ENCODE measurements around the gene DENND1A.

DNA sequence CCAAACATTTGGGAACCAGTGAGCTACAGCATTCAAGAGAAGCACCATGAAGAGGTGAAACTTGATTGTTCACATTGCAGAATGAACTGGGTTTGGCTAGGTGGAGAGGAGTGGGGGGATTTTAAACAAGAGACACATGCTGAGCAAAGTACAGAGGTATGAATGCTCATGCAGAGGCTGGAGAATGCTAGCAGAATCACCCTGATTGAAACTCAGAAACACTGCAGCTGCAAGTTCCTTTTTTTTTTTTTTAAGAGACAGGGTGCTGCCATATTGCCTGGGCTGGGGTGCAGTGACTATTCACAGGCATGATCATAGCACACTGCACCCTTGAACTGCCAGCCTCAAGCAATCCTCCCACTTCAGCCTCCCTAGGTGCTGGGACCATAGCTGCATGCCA lies 35.1 kb downstream of the DENND1A start:
- TF ChIP-seq EP300 (IDR thresholded peaks at IDR 0.05): no peak
- TF ChIP-seq POLR2A (IDR thresholded peaks at IDR 0.05; ENCODE audit: low read depth): no peak
- TF ChIP-seq POLR2AphosphoS5 (IDR thresholded peaks at IDR 0.05): no peak
- TF ChIP-seq CTCF (IDR thresholded peaks at IDR 0.05): no peak
